GM21526 (cell line): ENCODE measurements around the gene C3orf70.

ENCODE experiments used
- ATAC-seq: cut with Tn5 transposase; IDR thresholded peaks from one replicate; pipeline ENCODE4 v1.9.1; 2021; ENCODE audit warnings: moderate library complexity; ENCODE audit not compliant: unreplicated experiment, low FRiP score

The C3orf70 gene

GRCh38 chr3:185152410-185153170, at the start of gene C3orf70:
Gene C3orf70 (minus strand): TSS chr3:185153060. CDS start chr3:185152823, 237 bp downstream.
- peak; percentile 48 for ATAC-seq

GRCh38 chr3:185200639-185201038, 47.8 kb upstream of the C3orf70 start:
- no peak for ATAC-seq

- ATAC-seq, result no peak
Measured at GRCh38 chr3:185199671-185200070, 46.8 kb upstream of the C3orf70 start.

GRCh38 chr3:185199206-185199605, 46.3 kb upstream of the C3orf70 start:
- no peak for ATAC-seq

GRCh38 chr3:185197068-185197467, 44.2 kb upstream of the C3orf70 start:
- ATAC-seq, result no peak

- no peak for ATAC-seq
Measured at GRCh38 chr3:185195652-185196051, 42.8 kb upstream of the C3orf70 start.

GRCh38 chr3:185188816-185189215, 36.0 kb upstream of the C3orf70 start:
- no peak for ATAC-seq

GRCh38 chr3:185187391-185187790, 34.5 kb upstream of the C3orf70 start:
- no peak for ATAC-seq

- no peak for ATAC-seq
Measured at GRCh38 chr3:185176750-185177359, 24.0 kb upstream of the C3orf70 start.

GRCh38 chr3:185175370-185175987, 22.6 kb upstream of the C3orf70 start:
- no peak for ATAC-seq

GRCh38 chr3:185172086-185173049, 19.5 kb upstream of the C3orf70 start:
- no peak for ATAC-seq

- ATAC-seq, result no peak
Measured at GRCh38 chr3:185164428-185165217, 11.8 kb upstream of the C3orf70 start.

- ATAC-seq, result no peak
Measured at GRCh38 chr3:185162634-185163033, 9.8 kb upstream of the C3orf70 start.

GRCh38 chr3:185161761-185162160, 8.9 kb upstream of the C3orf70 start:
- ATAC-seq, result no peak

- ATAC-seq, result no peak
Measured at GRCh38 chr3:185157347-185157746, 4.5 kb upstream of the C3orf70 start.

GRCh38 chr3:185155678-185156077, 2.8 kb upstream of the C3orf70 start:
- ATAC-seq, result no peak

GRCh38 chr3:185153861-185154629, 1.2 kb upstream of the C3orf70 start:
- no peak for ATAC-seq

GRCh38 chr3:185153171-185153771, 411 bp upstream of the C3orf70 start:
- ATAC-seq, result no peak

GRCh38 chr3:185151964-185152409, 873 bp downstream of the C3orf70 start:
- no peak for ATAC-seq
